ENCODE results near the gene ITK.
A peak's percentile ranks its signal among the peaks of the same experiment; 100 is the strongest.

ITK gene

DNA sequence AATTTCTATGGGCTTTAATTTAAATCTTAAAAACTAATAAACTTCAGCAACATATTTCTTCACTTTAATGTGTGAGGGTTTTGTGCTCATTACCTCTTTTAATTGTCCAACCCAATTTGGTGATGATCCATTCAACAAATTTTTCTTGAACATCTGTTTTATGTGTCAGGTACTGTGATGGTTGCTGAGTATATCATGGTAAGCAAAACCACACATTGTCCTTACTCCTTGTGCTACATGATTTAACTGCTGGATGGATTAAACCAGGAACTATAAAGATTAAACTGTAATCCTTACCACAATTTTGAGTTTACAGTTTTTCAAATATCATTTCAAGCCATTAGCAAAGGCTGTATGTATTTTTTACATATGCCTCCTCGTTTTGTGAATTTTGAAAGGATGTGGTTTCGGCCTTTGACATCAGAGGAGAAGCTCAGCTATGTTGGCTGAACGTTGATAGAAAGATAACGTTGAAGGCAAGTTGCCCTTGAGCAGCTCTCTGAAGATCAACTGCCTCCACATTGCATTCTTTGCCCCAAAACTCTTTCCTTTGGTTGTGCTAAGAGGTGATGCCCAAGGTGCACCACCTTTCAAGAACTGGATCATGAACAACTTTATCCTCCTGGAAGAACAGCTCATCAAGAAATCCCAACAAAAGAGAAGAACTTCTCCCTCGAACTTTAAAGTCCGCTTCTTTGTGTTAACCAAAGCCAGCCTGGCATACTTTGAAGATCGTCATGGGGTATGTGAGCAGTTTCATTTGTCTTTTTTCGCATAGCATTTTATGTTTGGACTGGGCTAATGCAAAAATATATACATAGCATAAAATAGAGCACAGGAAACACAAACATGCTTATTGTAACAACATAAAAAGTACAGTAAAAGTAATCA is at the start of gene ITK:
ITK (plus strand) TSS at position 467 of the 891 bp plus-strand sequence; CDS start at position 605, 138 bp downstream.
- no peak for DNase-seq

DNA sequence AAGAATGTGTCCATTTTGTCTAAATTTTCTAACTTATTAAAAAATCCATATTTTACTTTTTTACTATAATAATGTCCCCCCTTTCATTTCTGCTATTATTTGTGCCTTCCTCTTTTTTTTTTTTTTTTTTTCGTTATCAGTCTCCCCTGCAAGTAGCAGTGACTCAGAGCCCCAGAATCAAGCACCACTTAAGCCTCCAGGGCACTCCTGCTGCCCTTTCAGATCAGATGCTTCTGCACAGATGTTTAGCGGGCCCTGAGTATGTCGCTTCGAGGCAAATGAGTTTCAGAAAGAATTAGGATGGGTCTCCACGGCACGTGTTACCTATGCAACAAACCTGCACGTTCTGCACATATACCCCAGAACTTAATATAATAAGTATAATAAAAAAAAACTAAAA is 49.7 kb upstream of the ITK start:
- DNase-seq = no peak

DNA sequence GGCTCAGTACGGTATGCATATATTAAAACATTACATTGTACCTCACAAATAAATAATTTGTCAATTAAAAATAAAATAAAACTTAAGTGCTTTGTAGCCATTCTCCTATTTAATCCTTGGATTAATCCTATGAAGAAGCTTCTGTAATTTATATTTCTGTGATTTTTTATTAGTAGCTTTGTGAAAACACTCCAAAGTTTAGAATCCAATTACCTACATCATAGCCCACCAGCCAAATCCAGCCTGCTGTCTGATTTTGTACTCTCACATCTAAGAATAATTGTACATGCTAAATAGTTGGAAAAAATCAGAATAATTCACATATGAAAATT is 48.4 kb upstream of the ITK start:
- DNase-seq = no peak

DNA sequence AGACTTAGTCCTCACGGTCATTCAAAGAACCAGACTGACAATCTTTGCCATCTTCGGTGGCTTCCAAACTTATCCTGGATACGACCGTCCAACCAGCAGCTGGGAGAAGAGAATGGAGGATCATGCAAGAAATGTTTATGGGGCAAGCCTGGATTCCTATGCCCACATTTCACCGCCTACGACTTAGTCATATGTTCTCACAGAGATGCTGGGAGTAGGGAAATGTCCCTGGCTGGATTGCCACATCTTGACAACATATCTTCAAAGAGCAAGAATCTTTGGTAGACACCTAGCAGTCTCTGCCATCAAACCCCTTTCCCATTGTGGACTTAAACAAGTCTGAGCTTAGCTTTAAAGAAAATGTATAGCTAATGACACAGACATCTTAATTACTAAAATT is 42.9 kb upstream of the ITK start:
- DNase-seq = no peak

DNA sequence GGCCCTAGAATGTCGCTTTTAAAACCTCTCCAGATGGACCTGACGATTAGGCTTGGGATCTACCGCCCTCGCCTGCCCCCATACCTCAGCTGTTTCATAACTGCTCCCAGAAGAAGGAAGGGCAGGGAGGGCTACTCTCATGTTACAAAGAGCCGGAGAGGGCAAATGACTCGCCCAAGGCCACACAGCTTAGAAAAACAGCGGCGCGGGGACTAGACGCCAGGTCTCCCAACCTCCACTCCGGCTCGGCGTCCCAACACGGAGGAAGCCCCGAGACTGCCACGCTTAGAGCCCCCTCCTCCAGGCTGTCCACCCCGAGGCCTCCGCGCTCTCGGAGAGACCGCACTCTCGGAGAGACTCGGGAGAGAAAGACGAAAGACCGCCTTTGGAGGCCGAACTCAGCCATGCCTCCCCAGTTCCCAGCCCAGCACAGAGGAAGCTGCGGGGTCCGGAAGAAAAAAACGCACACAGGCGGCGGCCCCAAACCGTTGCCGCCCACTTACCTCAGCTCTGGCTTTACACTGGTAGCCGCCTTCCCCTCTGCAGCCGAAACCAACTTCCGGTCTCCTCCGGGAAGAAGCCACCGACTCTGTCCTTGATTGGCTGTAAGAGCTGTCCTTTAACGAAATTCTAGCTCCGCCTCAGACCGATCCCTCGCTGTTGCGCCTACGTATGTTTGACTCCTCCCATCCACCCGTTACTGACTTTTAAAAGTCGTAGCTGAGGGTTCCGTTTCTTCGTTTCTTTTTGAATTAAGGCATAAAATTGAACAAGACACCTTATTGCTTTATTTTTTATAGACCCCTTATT is 38.1 kb upstream of the ITK start, which contains the start of gene MED7:
MED7 (minus strand) TSS at position 549 of the 810 bp plus-strand sequence. CDS start 3,434 bp downstream, outside the sequence.
- DNase-seq = peak; percentile 94

DNA sequence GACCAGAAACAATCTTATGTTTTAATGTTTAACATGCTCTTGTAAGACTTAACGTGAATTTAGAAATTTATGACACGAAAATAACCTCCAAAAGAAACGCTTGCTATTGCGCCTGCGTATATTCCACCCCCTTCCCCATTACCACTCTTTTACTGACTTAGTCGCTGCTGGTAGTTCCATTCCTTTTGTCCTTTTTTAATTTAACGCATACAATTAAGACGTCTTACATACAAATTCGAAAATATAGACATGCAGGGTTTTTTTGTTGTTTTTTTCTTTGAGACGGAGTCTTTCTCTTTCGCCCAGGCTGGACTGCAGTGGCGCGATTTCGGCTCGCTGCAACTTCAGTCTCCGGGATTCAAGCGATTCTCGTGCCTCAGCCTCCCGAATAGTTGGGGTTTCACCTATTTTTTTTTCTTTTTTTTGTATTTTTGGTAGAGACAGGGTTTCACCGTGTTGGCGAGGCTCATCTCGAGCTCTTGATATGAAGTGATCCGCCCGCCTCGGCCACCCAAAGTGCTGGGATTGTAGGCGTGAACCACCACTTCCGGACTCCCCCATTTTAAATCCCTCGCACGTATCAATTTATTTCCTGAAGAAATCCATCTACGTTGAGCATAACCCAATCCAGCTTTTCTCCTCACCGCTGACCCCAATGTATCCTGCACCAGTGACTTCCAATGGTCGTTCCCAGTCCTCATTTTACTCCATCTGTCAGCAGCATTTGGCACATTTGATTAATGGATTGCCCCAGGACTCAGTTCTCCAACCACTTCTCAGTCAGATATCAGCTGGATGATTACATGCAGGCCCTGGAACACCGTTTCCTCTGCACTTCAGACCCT is 37.3 kb upstream of the ITK start:
- DNase-seq = peak; percentile 60

DNA sequence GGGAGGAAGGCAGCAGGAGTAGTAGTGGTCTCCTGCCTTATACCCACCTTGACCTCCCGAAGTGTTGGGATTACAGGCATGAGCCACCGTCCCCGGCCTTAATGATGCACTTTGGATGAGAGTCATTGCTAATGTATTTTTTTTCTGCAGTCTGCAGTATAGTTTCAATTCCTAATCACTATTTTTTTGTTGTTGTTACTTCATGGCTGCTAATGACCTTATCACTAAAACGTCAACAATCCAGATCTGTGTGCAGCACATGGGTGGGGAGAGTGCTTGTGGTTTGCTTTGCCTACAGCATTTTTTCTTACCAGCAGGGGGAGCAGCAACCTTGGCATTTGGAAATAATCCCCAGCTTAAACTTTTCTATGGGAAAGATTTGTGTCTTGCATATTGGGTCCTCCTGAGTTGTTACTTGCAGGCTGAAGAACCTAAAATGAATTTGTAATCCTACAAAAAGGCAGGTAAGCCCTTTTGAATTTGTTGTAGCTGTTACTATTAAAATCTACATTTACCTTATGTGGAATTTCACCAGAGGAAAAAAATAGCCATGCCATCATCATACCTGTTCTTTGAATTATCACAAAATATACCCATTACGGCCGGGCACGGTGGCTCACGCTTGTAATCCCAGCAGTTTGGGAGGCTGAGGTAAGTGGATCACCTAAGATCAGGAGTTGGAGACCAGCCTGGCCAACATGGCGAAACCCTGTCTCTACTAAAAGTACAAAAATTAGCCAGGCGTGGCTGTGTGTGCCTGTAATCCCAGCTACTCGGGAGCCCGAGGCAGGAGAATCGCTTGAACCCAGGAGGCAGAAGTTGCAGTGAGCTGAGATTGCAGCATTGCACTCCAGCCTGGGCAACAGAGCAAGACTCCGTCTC is 31.7 kb upstream of the ITK start:
- DNase-seq = peak; percentile 14

DNA sequence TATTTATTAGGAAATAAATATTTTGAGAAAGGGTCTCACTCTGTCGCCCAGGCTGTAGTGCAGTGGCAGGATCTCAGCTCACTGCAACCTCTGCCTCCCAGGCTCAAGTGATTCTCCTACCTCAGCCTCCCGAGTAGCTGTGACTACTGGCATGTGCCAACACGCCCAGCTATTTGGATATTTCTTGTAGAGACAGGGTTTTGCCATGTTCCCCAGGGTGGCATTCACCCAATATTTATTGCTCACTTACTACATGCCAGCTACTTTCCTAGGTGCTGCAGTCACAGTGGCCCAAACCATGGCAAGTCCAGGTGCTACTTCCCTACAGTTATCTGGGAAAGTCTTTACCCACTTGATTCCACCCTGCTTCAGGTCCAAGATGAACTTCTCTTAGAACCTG is 29.6 kb upstream of the ITK start:
- no peak for DNase-seq

DNA sequence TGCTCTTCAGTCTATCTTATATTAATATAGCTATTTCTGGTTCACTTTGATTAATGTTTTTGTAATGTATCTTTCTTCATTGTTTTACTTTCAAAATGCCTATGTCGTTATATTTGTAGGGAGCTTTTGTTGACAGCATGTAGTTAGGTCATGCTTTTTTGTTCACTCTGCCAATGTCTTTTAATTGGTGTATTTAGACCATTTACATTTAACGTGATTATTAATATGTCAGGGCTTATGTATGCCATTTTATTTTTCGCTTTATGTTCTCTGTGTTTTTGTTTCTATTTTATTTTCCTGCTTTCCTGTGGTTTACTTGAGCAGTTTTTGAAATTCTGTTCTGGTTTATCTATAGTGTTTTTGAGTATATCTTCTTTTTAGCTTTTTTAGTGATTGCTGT is 25.3 kb upstream of the ITK start:
- DNase-seq = no peak

DNA sequence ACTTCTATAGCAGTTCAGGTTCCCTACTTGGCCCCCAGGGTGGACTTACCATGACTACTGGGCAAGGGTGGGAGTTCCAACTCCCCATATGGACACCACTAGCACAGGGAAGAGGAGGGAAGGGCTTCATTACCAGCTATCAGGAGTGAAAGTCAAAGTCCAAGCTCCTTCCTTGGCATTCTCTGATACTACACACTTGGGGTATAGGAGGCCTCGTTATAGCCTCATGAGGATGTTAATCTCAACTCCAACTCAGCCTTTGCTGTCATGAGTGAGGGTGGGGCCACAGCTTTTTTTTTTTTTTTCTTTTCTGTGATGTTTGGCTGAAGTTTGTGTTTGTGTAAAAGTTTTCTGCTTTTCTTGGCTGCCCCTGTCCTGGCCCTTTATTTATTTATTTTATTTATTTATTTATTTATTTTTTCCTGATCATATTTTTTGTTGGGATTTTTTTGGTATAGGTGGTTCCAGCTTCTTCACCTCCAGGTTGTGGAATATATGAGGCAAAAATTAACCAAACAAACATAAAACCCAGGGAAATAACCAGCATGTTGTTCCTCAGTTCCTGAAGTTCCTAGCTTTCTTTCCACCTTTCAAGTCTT is 23.2 kb upstream of the ITK start:
- DNase-seq = no peak

DNA sequence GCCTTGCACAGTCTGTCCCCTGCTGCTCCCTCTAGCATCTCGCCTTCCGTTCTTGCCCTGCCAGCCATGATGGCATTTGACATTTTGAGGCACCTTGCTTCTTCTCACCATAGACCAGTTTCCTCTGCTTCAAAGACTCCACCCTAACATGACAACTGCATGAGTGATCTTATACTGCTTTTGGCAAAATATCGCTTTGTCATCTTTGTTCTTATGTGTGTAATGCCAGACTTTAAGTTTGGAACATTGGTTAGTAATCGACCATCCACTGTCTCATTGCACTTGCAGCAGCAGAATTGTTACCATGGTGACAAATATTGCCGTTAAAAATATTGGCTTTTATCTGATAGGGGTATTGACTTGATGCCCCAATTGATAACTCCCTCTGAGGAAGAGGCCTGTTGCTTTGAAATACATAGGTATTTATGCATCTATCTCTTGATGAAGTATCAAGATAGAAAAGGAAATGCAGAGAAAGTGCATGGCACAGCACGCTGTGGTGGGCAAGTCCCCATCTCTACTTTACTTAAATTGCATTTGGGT is 21.4 kb upstream of the ITK start:
- no peak for DNase-seq

DNA sequence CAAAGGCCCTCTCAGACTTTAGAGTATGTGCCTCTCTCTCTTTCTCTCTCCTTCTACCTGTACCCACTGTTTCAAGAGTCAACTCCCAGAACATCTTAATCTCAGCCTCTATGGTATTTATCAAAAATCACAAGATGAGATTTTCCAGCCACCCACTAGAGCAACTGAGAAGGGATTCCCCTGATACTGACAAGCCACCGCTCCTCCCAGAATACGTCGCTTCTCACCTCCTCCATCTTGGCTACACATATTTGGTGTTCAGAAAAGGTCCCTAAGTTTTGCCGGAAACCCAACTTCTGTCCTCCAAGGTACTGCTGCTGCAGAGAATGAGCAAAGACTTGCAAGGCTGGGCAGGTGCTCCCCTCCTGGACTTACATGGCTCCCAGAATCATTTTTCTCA is 20.6 kb upstream of the ITK start:
- no peak for DNase-seq

DNA sequence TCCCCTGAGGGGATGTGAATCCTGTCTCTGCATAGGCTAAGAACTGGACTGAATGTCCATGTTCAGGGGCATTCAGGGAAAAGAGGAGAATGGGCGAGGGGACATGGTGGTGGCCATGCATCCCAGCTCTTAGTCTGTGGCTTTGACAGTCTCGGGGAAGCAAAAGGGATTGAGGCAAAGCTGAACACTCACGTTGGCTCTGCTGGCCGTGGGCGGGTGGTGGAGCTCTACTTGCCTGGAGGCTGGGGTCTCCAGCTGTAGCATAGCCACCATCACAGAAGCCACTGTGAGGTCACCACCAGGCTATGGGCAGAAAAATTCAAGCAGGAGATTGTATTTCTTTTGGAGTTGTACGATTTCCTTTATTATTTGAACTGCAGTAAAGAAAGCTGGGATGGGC is 18.6 kb upstream of the ITK start:
- no peak for DNase-seq

DNA sequence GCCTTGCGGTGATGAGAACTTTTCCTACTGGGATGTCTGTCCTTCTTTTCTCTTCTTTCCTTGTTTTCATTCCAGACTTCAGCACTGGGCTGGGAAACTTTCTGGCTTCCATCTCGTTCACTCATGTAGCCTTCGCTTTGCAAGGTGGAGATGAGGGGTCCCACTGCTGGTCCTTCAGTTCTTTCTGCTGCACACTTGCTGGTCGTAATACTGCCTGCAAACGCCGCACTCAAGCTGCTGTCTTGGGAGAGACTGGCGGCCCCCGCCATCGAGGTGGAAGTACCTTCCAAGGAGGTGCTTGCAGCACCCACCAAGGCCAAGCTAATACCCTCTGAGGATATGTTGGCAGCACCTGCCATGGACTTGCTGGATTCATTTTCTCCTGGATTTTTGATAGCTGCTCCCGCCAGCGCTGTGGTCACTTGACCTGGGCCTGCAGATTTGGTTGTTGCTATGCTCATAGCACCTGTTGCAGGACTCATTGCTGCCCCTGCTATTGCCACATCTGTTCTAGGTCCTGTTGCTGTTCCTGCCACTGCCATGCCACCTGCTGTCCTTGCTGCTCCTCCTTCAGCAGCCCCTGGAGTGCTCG is 17.6 kb upstream of the ITK start:
- no peak for DNase-seq

DNA sequence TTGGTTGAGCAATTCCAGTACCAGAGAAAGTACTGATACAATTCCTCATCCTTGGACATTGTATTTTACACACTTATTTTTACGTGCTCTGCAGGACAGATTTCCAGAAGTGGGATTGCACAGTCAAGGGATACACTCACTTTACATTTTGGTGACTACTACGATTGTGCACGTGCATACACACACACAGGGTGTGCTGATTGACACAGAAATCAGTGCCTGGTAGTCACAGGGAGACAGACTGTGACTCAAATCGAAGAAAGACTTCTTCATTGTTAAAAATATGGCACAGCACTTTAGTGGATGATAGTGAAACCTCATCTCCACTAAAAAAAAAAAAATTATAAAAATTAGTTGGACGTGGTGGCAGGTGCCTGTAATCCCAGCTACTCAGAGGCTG is 16.1 kb upstream of the ITK start:
- DNase-seq = no peak

DNA sequence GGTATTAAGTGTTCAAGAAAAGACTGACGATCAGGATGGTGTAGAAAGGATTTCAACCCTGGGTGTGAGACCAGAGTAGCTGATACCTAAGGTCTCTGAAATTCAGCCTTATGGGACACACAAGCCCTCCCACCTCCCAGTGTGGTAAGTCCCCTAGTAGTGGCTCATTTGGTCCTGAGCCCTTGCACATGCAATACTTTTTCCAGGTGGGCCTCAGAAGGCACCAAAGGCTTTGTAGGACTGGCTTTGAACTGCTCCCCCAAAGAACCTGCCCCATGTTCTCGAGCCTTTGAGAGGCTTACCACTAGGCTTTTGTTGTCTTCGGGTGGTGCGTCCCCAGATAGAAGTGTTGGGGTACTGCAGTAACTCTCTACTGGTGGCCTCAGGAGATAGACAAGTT is 15.4 kb upstream of the ITK start:
- DNase-seq = no peak

DNA sequence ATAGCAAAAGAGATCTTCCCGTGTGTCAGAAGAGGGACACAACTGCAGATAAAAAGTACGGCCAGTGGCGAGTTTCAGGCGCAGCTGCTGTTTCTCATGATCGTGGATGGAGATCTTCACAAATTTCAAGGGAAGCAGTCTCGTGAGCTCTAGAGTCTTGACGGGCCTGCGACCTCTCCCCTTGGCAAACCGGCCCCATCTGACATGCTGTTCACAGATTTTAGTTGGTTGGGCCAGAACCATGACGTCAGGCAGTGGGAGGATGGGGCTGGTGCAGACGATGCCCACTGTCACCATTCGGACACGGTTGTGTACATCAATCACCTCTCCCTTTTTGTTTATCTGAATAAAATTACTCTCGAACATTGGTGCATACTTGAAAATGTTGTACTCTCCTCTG is 15.0 kb upstream of the ITK start:
- no peak for DNase-seq

DNA sequence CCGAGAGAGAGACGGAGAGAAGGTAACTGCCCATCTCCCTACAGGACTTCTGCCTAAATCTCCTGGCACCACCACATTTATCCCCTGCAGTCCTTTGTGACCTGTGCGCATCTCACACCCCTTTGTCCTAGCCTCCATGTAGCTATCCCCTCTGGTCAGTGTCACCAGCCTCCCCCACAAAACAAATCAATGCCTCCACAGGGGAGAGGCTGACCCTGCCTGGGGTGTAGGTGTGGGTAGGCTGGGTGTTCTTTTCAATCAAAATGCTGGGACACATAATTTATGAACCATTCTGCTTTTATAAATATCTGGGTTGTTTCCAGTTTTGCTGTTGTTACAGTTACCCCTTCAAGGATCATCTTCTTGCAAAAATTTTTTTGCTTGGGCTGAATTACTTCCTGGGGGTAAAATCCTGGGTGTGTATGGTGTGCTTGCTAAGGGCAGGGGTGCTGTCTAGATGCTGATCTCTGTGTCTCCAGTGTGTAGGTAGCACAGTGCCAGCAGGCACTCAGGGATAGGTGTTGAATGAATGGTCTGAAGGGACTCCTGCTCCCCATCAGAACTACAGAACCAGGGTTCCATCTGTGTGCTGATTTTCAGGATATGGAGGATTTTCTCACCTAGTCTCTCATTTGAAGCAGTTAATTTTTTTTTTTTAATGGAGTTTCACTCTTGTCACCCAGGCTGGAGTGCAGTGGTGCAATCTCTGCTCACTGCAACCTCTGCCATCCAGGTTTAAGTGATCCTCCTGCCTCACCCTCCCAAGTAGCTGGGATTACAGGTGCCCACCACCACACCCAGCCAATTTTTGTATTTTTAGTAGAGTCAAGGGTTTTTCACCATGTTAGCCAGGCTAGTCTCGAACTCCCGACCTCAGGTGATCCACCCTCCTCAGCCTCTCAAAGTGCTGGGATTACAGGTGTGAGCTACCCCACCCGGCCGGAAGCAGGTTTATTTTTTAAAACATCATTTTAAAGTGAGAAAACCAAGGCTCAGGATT is 14.1 kb upstream of the ITK start, which contains the start of gene GARIN3:
GARIN3 (minus strand) TSS at position 51 of the 1,000 bp plus-strand sequence. CDS start 96 bp downstream, outside the sequence.
- DNase-seq = no peak

DNA sequence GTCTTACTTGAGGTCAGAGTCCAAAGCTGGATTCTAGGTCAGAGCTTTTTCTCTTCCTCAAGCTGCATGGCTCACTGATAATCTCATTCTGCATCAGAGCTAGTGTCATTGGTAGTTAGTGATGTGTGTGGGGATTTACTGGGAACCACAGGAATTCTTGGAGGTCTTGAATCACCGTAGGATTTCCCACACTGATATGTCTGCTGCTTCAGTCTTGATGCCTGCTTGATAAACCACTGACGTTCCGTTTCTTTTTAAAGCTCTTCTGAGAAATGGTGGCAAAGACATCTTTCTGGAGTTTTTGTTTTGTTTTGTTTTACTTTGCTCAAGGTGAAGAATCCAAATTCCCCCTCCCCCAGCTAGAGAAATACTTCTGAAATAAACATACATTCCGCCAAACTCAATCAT is 13.4 kb upstream of the ITK start:
- DNase-seq = no peak

DNA sequence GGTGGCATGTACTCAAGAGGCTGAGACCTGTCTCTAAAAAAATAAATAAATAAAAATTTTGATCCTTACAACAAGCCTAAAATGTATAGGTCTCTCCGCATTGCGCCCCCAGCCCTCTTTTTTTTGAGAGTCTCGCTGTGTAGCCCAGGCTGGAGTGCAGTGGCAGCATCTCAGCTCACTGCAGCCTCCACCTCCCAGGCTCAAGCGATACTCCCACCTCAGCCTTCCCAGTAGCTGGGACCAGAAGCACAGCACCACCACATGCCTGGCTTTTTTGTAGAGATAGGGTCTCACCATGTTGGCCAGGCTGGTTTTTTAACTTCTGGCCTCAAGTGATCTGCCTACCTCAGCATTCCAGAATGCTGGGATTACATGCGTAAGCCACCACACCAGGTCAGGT is 12.4 kb upstream of the ITK start:
- DNase-seq = no peak
